Keratinocyte (primary cell): ENCODE measurements around the gene VEGFA. TPM values are rescaled to one million over a fixed set of nuclear protein-coding genes. Genes with fewer than 3 reads are reported as not detected.

ENCODE experiments used
- DNase-seq: peaks from one replicate; pipeline ENCODE4 v3.0.0-alpha.2; 2011; ENCODE audit warnings: low read depth, missing footprints, low spot score
- FAIRE-seq: peaks from 2 replicates; lab custom pipeline; 2011; peaks lifted over from hg19 to GRCh38; lab: Jason Lieb, UNC
- H2AFZ ChIP-seq: 2 replicates; pipeline ENCODE4 v1.6.0; 2012; ENCODE audit warnings: low read length, control low read depth, inconsistent platforms; ENCODE audit not compliant: control insufficient read depth
- H3K27ac ChIP-seq: 2 replicates; pipeline ENCODE4 v1.5.1; 2011; ENCODE audit warnings: low read length; ENCODE audit not compliant: control insufficient read depth, insufficient read depth
- H3K27me3 ChIP-seq: 3 replicates; pipeline ENCODE4 v1.6.0; 2011; ENCODE audit warnings: low read length; ENCODE audit not compliant: control insufficient read depth, insufficient read depth; ENCODE audit errors: extremely low read depth
- H3K36me3 ChIP-seq, 2 experiments: 2 replicates in 1 of 2; 3 replicates in 1 of 2; pipeline ENCODE4 v1.5.1; 2011; ENCODE audit warnings: low read length in 2 of 2, mild to moderate bottlenecking in 1 of 2; ENCODE audit not compliant: control insufficient read depth in 2 of 2, insufficient read depth in 2 of 2; ENCODE audit errors: extremely low read depth in 1 of 2
- H3K4me1 ChIP-seq: 3 replicates; pipeline ENCODE4 v1.5.1; 2011; ENCODE audit warnings: low read length; ENCODE audit not compliant: control insufficient read depth, insufficient read depth; ENCODE audit errors: extremely low read depth
- H3K4me2 ChIP-seq: 3 replicates; pipeline ENCODE4 v1.6.0; 2011; ENCODE audit warnings: low read depth, low read length; ENCODE audit not compliant: control insufficient read depth, insufficient read depth; ENCODE audit errors: extremely low read depth
- H3K4me3 ChIP-seq, 3 experiments: fragments of 200-600 bp in 1 of 3; sonication (generic) in 1 of 3; 2 replicates in 2 of 3; 3 replicates in 1 of 3; pipeline ENCODE4 v1.5.1; 2011 to 2016; ENCODE audit warnings: low read length in 3 of 3, mild to moderate bottlenecking in 3 of 3, control low read depth in 2 of 3, inconsistent platforms in 1 of 3, low read depth in 1 of 3, mixed read lengths in 1 of 3, mixed run types in 1 of 3, moderate library complexity in 1 of 3; ENCODE audit not compliant: control insufficient read depth in 2 of 3, insufficient read depth in 2 of 3; ENCODE audit errors: extremely low read depth in 1 of 3
- H3K79me2 ChIP-seq: 2 replicates; pipeline ENCODE4 v1.6.0; 2012; ENCODE audit warnings: low read length; ENCODE audit not compliant: control insufficient read depth, insufficient read depth
- H3K9ac ChIP-seq: 3 replicates; pipeline ENCODE4 v1.6.0; 2011; ENCODE audit warnings: low read length; ENCODE audit not compliant: control insufficient read depth, insufficient read depth; ENCODE audit errors: extremely low read depth
- H3K9me1 ChIP-seq: 3 replicates; pipeline ENCODE4 v1.6.0; 2011; ENCODE audit warnings: low read length; ENCODE audit not compliant: control insufficient read depth, insufficient read depth; ENCODE audit errors: extremely low read depth
- H3K9me3 ChIP-seq: 2 replicates; pipeline ENCODE4 v1.5.1; 2012; ENCODE audit warnings: low read depth, low read length; ENCODE audit not compliant: control insufficient read depth
- H4K20me1 ChIP-seq: 3 replicates; pipeline ENCODE4 v1.6.0; 2011; ENCODE audit warnings: low read length; ENCODE audit not compliant: control insufficient read depth, insufficient read depth; ENCODE audit errors: extremely low read depth
- CTCF ChIP-seq, 3 experiments: IDR thresholded peaks in 1 of 3; conservative IDR thresholded peaks in 1 of 3; optimal IDR thresholded peaks in 1 of 3; 2 replicates in 2 of 3; 3 replicates in 1 of 3; pipeline versions ENCODE3 to v1.5.1; 2011; ENCODE audit warnings: low read length in 3 of 3, mild to moderate bottlenecking in 3 of 3, moderate library complexity in 2 of 3, control low read depth in 1 of 3, inconsistent platforms in 1 of 3; ENCODE audit not compliant: insufficient read depth in 2 of 3; ENCODE audit errors: extremely low read depth in 1 of 3
- EZH2 ChIP-seq: IDR thresholded peaks from one replicate; pipeline ENCODE4 v1.6.1; 2012; ENCODE audit warnings: inconsistent platforms, mild to moderate bottlenecking, low read length, moderate library complexity
- dilution Hi-C: fragments of 300-500 bp; cut with MboI; formaldehyde crosslinking; loops from one replicate; pipeline ENCODE4 v1.7.0; 2020; ENCODE audit warnings: low sequenced_read_pairs; ENCODE audit not compliant: extremely low pct_ligation_motif_present
- polyA plus RNA-seq, 5 experiments: library from polyadenylated mRNA; depleted of rRNA in 3 of 5; stranded (reverse) in 3 of 5; stranded (forward) in 1 of 5; unstranded in 1 of 5; fragments of >200 nt; gene quantifications; 1 replicate in 1 of 5; 2 replicates in 3 of 5; 3 replicates in 1 of 5; pipeline versions ENCODE4 v1.2.1 to v1.2.3, GENCODE V29; 2011 to 2012; ENCODE audit warnings: missing spikeins in 2 of 5, low read depth in 1 of 5, low replicate concordance in 1 of 5

The VEGFA gene
- polyA plus RNA-seq, 1 donor (not counting 4 experiments of a cell fraction or from before 2014, with no cell fraction given) = 149 TPM

- H3K9me1 ChIP-seq = peaks cover under 1% of the 10 kb centered on the region
- H3K4me2 ChIP-seq = no peak overlapping the region
- H2AFZ ChIP-seq = no peak overlapping the region
- TF ChIP-seq EZH2 (no peak), CTCF (optimal IDR thresholded peaks at IDR 0.05 in 1 of 3, IDR thresholded peaks at IDR 0.05 in 1 of 3, conservative IDR thresholded peaks at IDR 0.05 in 1 of 3; ENCODE audit: extremely low read depth in 1 of 3, insufficient read depth in 2 of 3, low read length in 3 of 3) (no peak)
- peaks cover 41% of the 10 kb centered on the region for H3K79me2 ChIP-seq
- H3K36me3 ChIP-seq = peaks cover 69 to 74% of the 10 kb centered on the region in 2 experiments
- no peak for DNase-seq
- no peaks in the 10 kb centered on the region for H3K9me3 ChIP-seq
- dilution Hi-C loops = no loop called here
- peaks cover 60% of the 10 kb centered on the region for H4K20me1 ChIP-seq
- FAIRE-seq = no peak
- H3K27ac ChIP-seq = no peak overlapping the region
- H3K9ac ChIP-seq = no peak overlapping the region
- H3K4me3 ChIP-seq = no peak overlapping the region
- H3K27me3 ChIP-seq = no peaks in the 10 kb centered on the region
- H3K4me1 ChIP-seq = no peaks in the 10 kb centered on the region
Measured at GRCh38 chr6:43781941-43782704, 12.1 kb downstream of the VEGFA start.

GRCh38 chr6:43782764-43783513 lies 12.9 kb downstream of the VEGFA start:
- Histone ChIP-seq H4K20me1 (peaks cover 52% of the 10 kb centered on the region), H3K9me3 (no peaks in the 10 kb centered on the region), H3K9ac (no peak overlapping the region), H3K79me2 (peaks cover 34% of the 10 kb centered on the region), H3K9me1 (no peaks in the 10 kb centered on the region), H3K27me3 (no peaks in the 10 kb centered on the region), H3K4me1 (no peaks in the 10 kb centered on the region), H3K4me2 (no peak overlapping the region), H3K36me3 (peaks cover 62 to 66% of the 10 kb centered on the region in 2 experiments), H3K4me3 (no peak overlapping the region), H3K27ac (no peak overlapping the region), H2AFZ (no peak overlapping the region)
- FAIRE-seq = no peak
- TF ChIP-seq CTCF (optimal IDR thresholded peaks at IDR 0.05 in 1 of 3, IDR thresholded peaks at IDR 0.05 in 1 of 3, conservative IDR thresholded peaks at IDR 0.05 in 1 of 3; ENCODE audit: extremely low read depth in 1 of 3, insufficient read depth in 2 of 3, low read length in 3 of 3) = no peak
- no peak for TF ChIP-seq EZH2
- dilution Hi-C loops = no loop called here
- no peak for DNase-seq
